GM23248 (cell line): ENCODE measurements around the gene BCAR1.

Experiments used
- EZH2 ChIP-seq: fragments of 200-600 bp; sonication (generic); IDR thresholded peaks from 2 replicates; pipeline ENCODE4 v1.6.1; 2018; ENCODE audit warnings: antibody characterized with exemption, mild to moderate bottlenecking; ENCODE audit not compliant: insufficient read depth, poor library complexity, severe bottlenecking
- EZH2phosphoT487 ChIP-seq: fragments of 200-600 bp; sonication (generic); IDR thresholded peaks from 2 replicates; pipeline ENCODE4 v1.6.1; 2018; ENCODE audit warnings: antibody characterized with exemption, moderate library complexity, mild to moderate bottlenecking, low read depth; ENCODE audit not compliant: insufficient read depth

GRCh38 chr16:75244844-75245758, 6.3 kb downstream of the BCAR1 start:
- TF ChIP-seq EZH2phosphoT487 (no peak), EZH2 (no peak)
